Psoas muscle (tissue), 8 donors: ENCODE data around the gene SMURF1. TPM values are rescaled to one million over a fixed set of nuclear protein-coding genes. Genes with fewer than 3 reads are reported as not detected.
"Not testable (repeated sequence)": the region's sequence is repeated elsewhere in the genome, so short reads cannot be mapped to it uniquely, and the experiment has no call there.

Experiments
- ATAC-seq, 4 donors: fragments of 200-7000 bp; cut with Tn5 transposase; one replicate each; pipeline ENCODE4 v1.9.1; 2020; ENCODE audit warnings: moderate library complexity in 3 of 4, mild to moderate bottlenecking in 2 of 4
- DNase-seq, 2 donors: peaks; one replicate each; pipeline ENCODE4 v3.0.0-alpha.2; 2020
- H3K27ac ChIP-seq: fragments of 200-600 bp; one replicate; pipeline ENCODE4 v1.8.0; 2022
- H3K27me3 ChIP-seq, 3 donors: fragments of 200-600 bp in 1 of 3; one replicate each; pipeline versions ENCODE4 v1.6.1 to v1.8.0; 2013 to 2022; ENCODE audit warnings: low read length in 2 of 3, mild to moderate bottlenecking in 2 of 3, moderate library complexity in 1 of 3; ENCODE audit not compliant: insufficient read depth in 3 of 3
- H3K36me3 ChIP-seq, 2 donors: fragments of 200-600 bp in 1 of 2; one replicate each; pipeline versions ENCODE4 v1.6.1 to v1.8.0; 2013 to 2022; ENCODE audit warnings: low read depth in 1 of 2, mild to moderate bottlenecking in 1 of 2, moderate library complexity in 1 of 2; ENCODE audit not compliant: insufficient read depth in 1 of 2
- H3K4me1 ChIP-seq: fragments of 200-600 bp; one replicate; pipeline ENCODE4 v1.8.0; 2022
- H3K4me3 ChIP-seq: fragments of 200-600 bp; one replicate; pipeline ENCODE4 v1.8.0; 2022; ENCODE audit warnings: mild to moderate bottlenecking
- H3K9me3 ChIP-seq: fragments of 200-600 bp; one replicate; pipeline ENCODE4 v1.8.0; 2022
- WGBS, 3 donors: extraction: QIAGEN DNeasy Blood & Tissue Kit; methylation state at CpG; one replicate each; pipeline versions ENCODE4 v1.1.6 to v1.1.7; 2013; 5-methylcytosine and 5-hydroxymethylcytosine counted together
- intact Hi-C, 2 donors: fragments of 100-400 bp; cut with DNase I; formaldehyde crosslinking; loops; one replicate each; pipeline versions ENCODE4 v1.11.0 to v1.14.2; 2022
- polyA plus RNA-seq, 3 donors: library from polyadenylated mRNA; stranded (reverse); fragments of 200-250 nt; gene quantifications; one replicate each; pipeline ENCODE4 v1.2.3, GENCODE V29; 2013
- total RNA-seq, 4 donors: library from RNA; stranded (reverse); fragmentation: NEBNext Ultra II Directional in 2 of 4; extraction: Animal tissue kit (Norgen Biotek cat#: 25700) in 2 of 4; gene quantifications; one replicate each; pipeline versions ENCODE4 v1.2.1 to v1.2.4, GENCODE V29; 2021 to 2023
- TF ChIP-seq, protein P1 (sequence below): fragments of 200-600 bp; IDR thresholded peaks from one replicate; pipeline ENCODE4 v1.8.0; 2022; ENCODE audit warnings: antibody characterized with exemption
- donor health status: healthy with polysubstance abuse.
- donor health status: DM: no; HTN: no; CAD: no; lungs with moderate emphysema.
- donor health status: Bipolar disorder and iron deficiency.
- donor health status: healthy.
- donor health status: DM: yes; HTN: yes; CAD: no.
- donor health status: DM: no; HTN: no; CAD: no.
- donor health status: DM: no; HTN: no; CAD: no.
- donor health status: DM: yes; HTN: yes; CAD: no.

The SMURF1 gene
- total and polyA plus RNA-seq, 7 donors = 5.8 to 16.9 (median 10.2) TPM

DNA sequence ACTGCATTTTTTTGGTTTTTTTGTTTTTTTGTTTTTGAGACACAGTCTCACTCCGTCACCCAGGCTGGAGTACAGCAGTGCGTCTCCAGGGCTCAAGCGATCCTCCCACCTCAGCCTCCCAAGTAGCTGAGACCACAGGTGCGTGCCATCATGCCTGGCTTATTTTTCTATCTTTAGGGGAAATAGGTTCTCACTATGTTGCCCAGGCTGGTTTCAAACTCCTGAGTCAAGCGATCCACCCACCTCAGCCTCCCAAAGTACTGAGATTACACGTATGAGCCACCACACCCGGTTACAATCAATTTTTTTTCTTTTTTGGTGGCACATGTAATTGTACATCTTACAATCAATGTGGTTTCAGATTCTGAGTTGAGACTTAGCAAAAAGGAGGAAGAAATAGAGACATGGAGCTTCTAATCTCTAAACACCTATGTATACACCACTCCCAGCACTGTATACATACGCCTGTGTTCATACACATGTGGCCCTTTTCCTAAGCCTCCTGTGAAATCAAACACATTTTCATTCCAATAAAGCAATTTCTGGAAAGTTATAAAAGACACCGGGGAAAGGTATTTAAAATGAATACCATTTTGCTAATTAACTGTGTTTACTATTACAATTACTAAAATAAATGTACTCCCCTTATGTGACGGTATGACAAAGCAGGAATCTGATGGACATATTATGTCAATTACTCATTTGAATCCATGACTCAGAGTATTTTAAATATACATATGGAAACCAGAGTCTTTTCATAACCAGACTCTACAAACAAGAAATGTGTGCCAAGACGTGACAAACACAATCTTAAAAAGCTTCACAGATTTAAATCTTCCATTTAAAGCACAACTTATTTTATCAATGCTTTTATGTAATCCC is 40.9 kb downstream of the SMURF1 start:
- Histone ChIP-seq H3K27me3 (no peaks in the 10 kb centered on the region), H3K36me3 (no peaks in the 10 kb centered on the region), H3K4me1 (peaks cover 32% of the 10 kb centered on the region), H3K4me3 (no peak overlapping the region), H3K9me3 (peaks cover 1% of the 10 kb centered on the region), H3K27ac (no peak overlapping the region)
- no peak for ATAC-seq
- WGBS, 3 donors = 91 to 94% (median 93%) methylated on average over 11 of the region's 11 CpGs
- no peak for DNase-seq
- intact Hi-C loops = no loop called here
- TF ChIP-seq, protein P1, sequence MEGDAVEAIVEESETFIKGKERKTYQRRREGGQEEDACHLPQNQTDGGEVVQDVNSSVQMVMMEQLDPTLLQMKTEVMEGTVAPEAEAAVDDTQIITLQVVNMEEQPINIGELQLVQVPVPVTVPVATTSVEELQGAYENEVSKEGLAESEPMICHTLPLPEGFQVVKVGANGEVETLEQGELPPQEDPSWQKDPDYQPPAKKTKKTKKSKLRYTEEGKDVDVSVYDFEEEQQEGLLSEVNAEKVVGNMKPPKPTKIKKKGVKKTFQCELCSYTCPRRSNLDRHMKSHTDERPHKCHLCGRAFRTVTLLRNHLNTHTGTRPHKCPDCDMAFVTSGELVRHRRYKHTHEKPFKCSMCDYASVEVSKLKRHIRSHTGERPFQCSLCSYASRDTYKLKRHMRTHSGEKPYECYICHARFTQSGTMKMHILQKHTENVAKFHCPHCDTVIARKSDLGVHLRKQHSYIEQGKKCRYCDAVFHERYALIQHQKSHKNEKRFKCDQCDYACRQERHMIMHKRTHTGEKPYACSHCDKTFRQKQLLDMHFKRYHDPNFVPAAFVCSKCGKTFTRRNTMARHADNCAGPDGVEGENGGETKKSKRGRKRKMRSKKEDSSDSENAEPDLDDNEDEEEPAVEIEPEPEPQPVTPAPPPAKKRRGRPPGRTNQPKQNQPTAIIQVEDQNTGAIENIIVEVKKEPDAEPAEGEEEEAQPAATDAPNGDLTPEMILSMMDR = no peak

DNA sequence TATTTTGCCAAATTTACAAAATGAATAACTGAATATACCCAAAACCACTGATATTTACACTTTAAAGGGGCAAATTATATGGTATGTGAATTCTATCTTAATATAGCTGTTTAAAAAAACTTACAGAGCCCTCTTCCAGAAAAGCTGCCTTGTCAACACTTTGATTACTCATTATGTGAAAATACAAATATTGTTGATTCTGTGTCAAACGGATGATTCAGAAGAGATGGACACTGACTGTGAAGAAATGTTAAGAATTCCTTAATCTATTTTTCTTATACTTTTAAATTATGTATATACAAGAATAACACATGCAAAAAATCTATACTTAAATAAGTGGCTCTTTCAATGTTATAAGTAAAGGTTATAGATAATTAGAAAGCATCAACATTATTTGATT is 41.5 kb downstream of the SMURF1 start:
- TF ChIP-seq, protein P1 = no peak
- Histone ChIP-seq H3K9me3 (peaks cover 8% of the 10 kb centered on the region), H3K27ac (no peak overlapping the region), H3K4me1 (peaks cover 26% of the 10 kb centered on the region), H3K27me3 (no peaks in the 10 kb centered on the region), H3K36me3 (no peaks in the 10 kb centered on the region), H3K4me3 (no peak overlapping the region)
- WGBS, 3 donors = 84 to 93% (median 91%) methylated on average over 1 of the region's 1 CpG
- no peak for DNase-seq
- no peak for ATAC-seq
- intact Hi-C loops = no loop called here

DNA sequence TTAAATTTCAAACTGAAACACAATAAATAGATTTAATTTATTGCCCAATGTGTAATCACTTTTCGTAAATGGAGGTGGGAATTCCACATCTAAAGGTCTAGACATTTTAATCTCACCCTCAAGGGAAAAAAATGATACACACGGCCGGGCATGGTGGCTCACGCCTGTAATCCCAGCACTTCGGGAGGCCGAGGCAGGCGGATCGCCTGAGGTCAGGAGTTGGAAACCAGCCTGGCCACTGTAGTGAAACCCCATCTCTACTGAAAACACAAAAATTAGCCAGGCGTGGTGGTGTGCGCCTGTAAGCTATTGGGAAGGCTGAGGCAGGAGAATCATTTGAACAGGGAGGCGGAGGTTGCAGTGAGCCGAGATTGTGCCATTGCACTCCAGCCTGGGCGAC is 42.4 kb downstream of the SMURF1 start:
- 85 to 92% (median 90%) methylated on average over 13 of the region's 13 CpGs for WGBS, 3 donors
- DNase-seq, H3K27me3 ChIP-seq, H3K9me3 ChIP-seq, intact Hi-C loops, H3K27ac ChIP-seq, H3K4me3 ChIP-seq, ATAC-seq, H3K36me3 ChIP-seq: not testable (repeated sequence)
- H3K4me1 ChIP-seq = peaks cover 23% of the 10 kb centered on the region

DNA sequence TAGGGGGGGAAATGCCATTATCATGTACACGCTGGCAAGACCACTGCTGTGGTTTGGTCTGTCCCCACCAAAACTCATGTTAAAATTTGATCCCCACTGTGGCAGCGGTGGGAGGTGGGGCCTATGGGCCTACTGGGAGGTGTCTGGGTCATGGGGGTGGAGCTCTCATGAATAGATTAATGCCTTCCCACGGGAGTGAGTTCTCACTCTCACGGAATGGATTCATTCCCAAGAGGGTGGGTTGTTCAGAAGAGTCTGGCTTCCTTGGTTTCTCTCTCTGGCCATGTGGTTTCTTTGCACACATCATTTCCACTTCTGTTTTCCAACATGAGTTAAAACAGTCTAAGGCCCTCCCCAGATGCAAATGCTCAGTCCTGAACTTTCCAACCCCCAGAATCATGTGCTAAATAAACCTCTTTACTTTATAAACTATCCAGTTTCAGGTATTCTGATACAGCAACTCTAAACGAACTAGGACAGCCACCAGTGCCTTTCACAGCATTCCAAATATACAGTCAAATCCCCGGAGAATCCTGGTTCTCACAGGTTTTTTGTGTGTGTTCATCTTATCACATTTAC is 44.3 kb downstream of the SMURF1 start:
- intact Hi-C loops = no loop called here
- TF ChIP-seq, protein P1 = no peak

DNA sequence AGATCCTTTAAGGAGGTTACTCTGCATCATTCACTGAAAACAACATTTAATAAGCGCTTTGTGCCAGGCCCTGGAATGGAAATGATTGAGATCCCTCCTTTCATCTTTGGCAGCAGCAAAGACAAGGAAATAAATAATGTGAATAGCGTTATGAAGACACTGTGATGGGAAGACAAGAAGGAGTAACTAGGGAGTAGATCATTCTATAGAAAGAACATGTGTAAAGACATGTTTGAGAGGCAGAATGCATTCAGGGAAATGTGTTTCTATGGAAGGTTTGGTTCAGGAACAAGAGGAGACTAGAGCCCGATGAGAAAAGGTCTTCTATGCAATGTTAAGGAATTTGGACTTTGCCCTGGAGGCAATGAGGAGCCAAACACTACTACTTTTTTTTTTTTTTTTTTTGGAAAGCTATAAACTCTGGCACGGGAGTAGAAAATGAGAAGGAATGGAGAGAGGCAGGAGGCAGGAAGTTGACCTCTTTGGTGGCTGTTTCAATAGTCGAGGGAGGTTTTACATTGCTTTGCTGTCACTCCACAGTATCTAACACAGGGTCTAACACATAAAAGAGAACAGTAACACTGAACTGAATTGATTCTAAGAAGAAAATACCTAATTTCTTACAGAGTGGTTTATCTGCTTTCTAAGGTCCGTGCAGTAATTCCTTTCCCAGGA is 44.9 kb downstream of the SMURF1 start:
- 51 to 65% (median 62%) methylated on average over 6 of the region's 6 CpGs for WGBS, 3 donors
- peaks cover 8% of the 10 kb centered on the region for H3K9me3 ChIP-seq
- peak in 2 of 4 donors; percentile 6 to 23 for ATAC-seq
- H3K4me3 ChIP-seq = no peak overlapping the region
- H3K36me3 ChIP-seq = no peaks in the 10 kb centered on the region
- TF ChIP-seq, protein P1 = no peak
- DNase-seq = no peak
- peak overlapping the region; percentile 24 for H3K27ac ChIP-seq
- H3K27me3 ChIP-seq = no peaks in the 10 kb centered on the region
- intact Hi-C loops = no loop called here
- peaks cover 19% of the 10 kb centered on the region for H3K4me1 ChIP-seq

More for the DNA sequence above, 44.3 kb downstream of the SMURF1 start:
- peak overlapping the region; percentile 24 for H3K27ac ChIP-seq
- DNase-seq (no peak), ATAC-seq (peak in 2 of 4 donors; percentile 16 to 21)
- H3K27me3 ChIP-seq = no peaks in the 10 kb centered on the region
- no peak overlapping the region for H3K4me3 ChIP-seq
- peaks cover 26% of the 10 kb centered on the region for H3K4me1 ChIP-seq
- no peaks in the 10 kb centered on the region for H3K36me3 ChIP-seq
- peaks cover 8% of the 10 kb centered on the region for H3K9me3 ChIP-seq
- 74 to 80% (median 78%) methylated on average over 6 of the region's 6 CpGs for WGBS, 3 donors
